Measurements from ENCODE around the gene MARCKSL1. TPM values are rescaled to one million over a fixed set of nuclear protein-coding genes. Genes with fewer than 3 reads are reported as not detected.

Gene MARCKSL1
- total and polyA plus RNA-seq, 2 of the 8 experiments (the other 6 are each of a cell fraction or from before 2014, with no cell fraction given): 536 to 558 TPM

DNA sequence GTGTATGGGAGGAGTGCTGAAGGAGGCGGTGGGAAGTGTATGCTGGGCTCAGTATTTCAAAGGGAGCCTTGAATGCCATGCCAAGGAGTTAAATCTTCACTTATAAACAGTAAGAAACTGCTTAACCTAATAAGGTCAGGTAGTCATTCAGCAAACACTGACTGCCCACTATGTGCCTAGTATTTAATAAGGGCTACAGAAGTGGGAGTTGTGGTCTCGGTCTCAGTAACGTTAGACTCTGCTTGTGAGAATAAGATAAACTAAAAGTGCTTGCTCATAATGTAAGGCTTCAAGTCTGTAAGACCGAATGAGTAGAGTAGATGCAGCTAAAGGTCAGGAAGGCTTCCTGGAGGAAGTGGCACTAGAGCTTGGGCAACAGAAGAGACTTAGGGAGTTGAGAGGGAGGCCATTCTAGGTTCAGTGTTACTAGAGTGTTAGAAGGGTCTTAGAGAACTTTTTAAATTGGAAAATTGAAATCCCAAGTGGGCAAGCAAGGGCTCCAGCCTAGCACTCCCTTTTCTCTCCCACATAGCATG is 6.0 kb downstream of the MARCKSL1 start:
- H2BK120ac ChIP-seq (replicated peaks; ENCODE audit: low read depth, low read length): no peak overlapping the region
- H3K27me3 ChIP-seq (replicated peaks in 1 of 4; ENCODE audit: control insufficient read depth in 3 of 4, extremely low read depth in 1 of 4, insufficient read depth in 3 of 4, low read length in 3 of 4): no peaks in the 10 kb centered on the region
- POLR2A ChIA-PET (ENCODE audit: partially characterized antibody): interaction anchor here (0.6 to 13.4 kb wide), 11 partner anchors 9 to 1244 kb away, joined by 3 to 321 read pairs (median 33); partner anchors contain the start of genes CCDC28B, FAM229A and TSSK3
- no peak overlapping the region for H2BK5ac ChIP-seq (ENCODE audit: low read depth, low read length)
- H3K4me1 ChIP-seq (replicated peaks in 1 of 4; ENCODE audit: control insufficient read depth in 3 of 4, insufficient read depth in 4 of 4, low read length in 3 of 4): peaks cover 5 to 21% (median 14%) of the 10 kb centered on the region in 4 experiments
- no peak overlapping the region for H3K4me2 ChIP-seq (ENCODE audit: insufficient read depth in 1 of 2, low read depth in 2 of 2, low read length in 2 of 2)
- no peak for DNase-seq (ENCODE audit: low read depth in 1 of 2, low spot score in 2 of 2)
- H3K9me3 ChIP-seq (ENCODE audit: insufficient read depth in 2 of 2, low read depth in 1 of 2, low read length in 1 of 2): no peaks in the 10 kb centered on the region
- H2AK5ac ChIP-seq (ENCODE audit: low read depth, low read length): no peak overlapping the region
- 90% methylated on average over 4 of the region's 4 CpGs; no CpG with 5 or more reads in 1 of the 2 experiments for WGBS, 2 experiments (ENCODE audit: extremely low coverage in 1 of 2, insufficient coverage in 1 of 2, insufficient read length in 1 of 2, insufficient replicate concordance in 2 of 2, low coverage in 1 of 2, low lambda C conversion rate in 2 of 2, missing lambda C conversion rate in 1 of 2)
- H3K9ac ChIP-seq (replicated peaks in 1 of 4; ENCODE audit: extremely low read depth in 1 of 4, low read depth in 3 of 4, low read length in 3 of 4): no peak overlapping the region
- H3K4me3 ChIP-seq (ENCODE audit: extremely low read depth in 1 of 4, insufficient read depth in 2 of 4, low read depth in 3 of 4, low read length in 4 of 4): no peak overlapping the region
- H4K91ac ChIP-seq (replicated peaks; ENCODE audit: insufficient read length, low read length): no peak overlapping the region
- no peak overlapping the region for H4K5ac ChIP-seq (ENCODE audit: insufficient read length, low read depth, low read length)
- H3K18ac ChIP-seq (ENCODE audit: extremely low read depth, low read length): no peak overlapping the region
- no peak for FAIRE-seq
- H3K79me1 ChIP-seq (ENCODE audit: low read depth, low read length): peaks cover 2% of the 10 kb centered on the region; the same call in 1 of the 2 replicates
- no peak overlapping the region for H2BK12ac ChIP-seq (ENCODE audit: low read depth, low read length)
- TF ChIP-seq SRF (IDR thresholded peaks at IDR 0.05; ENCODE audit: low read depth, low read length) (no peak), NANOG (IDR thresholded peaks at IDR 0.05; ENCODE audit: insufficient read depth, low read depth, low read length, poor library complexity, severe bottlenecking) (no peak), BACH1 (IDR thresholded peaks at IDR 0.05; ENCODE audit: low read length) (no peak)
- no peak overlapping the region for H3K14ac ChIP-seq (ENCODE audit: insufficient read length)
- H4K8ac ChIP-seq (ENCODE audit: extremely low read depth, insufficient read depth, low read length): no peak overlapping the region
- H2BK15ac ChIP-seq (ENCODE audit: low read length): no peak overlapping the region
- H3K56ac ChIP-seq (replicated peaks; ENCODE audit: insufficient read length, low read depth, low read length): no peak overlapping the region
- H3K23me2 ChIP-seq (ENCODE audit: low read depth, low read length): peaks cover 7% of the 10 kb centered on the region; the same call in 1 of the 2 replicates
- peaks cover 24 to 84% (median 41%) of the 10 kb centered on the region in 4 experiments; a peak in 7 of 8 replicates for H3K36me3 ChIP-seq (ENCODE audit: control insufficient read depth in 2 of 4, insufficient read depth in 4 of 4, low read length in 3 of 4)
- CTCF ChIA-PET (ENCODE audit: partially characterized antibody): interaction anchor here (1.6 to 3.6 kb wide), 2 partner anchors 21 to 81 kb away, joined by 4 to 14 read pairs; no protein-coding TSS in a partner anchor
- H4K20me1 ChIP-seq (replicated peaks in 1 of 2; ENCODE audit: control insufficient read depth in 1 of 2, insufficient read depth in 2 of 2, low read length in 2 of 2): peaks cover 9 to 20% of the 10 kb centered on the region in 2 experiments
- no peak overlapping the region for H2AFZ ChIP-seq (ENCODE audit: low read length)
- peaks cover 4 to 18% of the 10 kb centered on the region in 2 experiments; a peak in 3 of 4 replicates for H3K79me2 ChIP-seq (ENCODE audit: control insufficient read depth in 1 of 2, insufficient read depth in 2 of 2, low read length in 2 of 2)
- no peak overlapping the region for H3K4ac ChIP-seq (replicated peaks; ENCODE audit: insufficient read length, low read depth, low read length)
- no peak overlapping the region for H3K27ac ChIP-seq (ENCODE audit: low read depth, low read length)
- H2BK20ac ChIP-seq (ENCODE audit: low read length): no peak overlapping the region
- H3K23ac ChIP-seq (ENCODE audit: insufficient read length): no peak overlapping the region

Data from H1 (cell line).